Measurements from ENCODE around the gene RERE. TPM values are rescaled to one million over a fixed set of nuclear protein-coding genes. Genes with fewer than 3 reads are reported as not detected.

The RERE gene
- total and polyA plus RNA-seq, 12 donors: 33.4 to 146 (median 72.7) TPM

DNA sequence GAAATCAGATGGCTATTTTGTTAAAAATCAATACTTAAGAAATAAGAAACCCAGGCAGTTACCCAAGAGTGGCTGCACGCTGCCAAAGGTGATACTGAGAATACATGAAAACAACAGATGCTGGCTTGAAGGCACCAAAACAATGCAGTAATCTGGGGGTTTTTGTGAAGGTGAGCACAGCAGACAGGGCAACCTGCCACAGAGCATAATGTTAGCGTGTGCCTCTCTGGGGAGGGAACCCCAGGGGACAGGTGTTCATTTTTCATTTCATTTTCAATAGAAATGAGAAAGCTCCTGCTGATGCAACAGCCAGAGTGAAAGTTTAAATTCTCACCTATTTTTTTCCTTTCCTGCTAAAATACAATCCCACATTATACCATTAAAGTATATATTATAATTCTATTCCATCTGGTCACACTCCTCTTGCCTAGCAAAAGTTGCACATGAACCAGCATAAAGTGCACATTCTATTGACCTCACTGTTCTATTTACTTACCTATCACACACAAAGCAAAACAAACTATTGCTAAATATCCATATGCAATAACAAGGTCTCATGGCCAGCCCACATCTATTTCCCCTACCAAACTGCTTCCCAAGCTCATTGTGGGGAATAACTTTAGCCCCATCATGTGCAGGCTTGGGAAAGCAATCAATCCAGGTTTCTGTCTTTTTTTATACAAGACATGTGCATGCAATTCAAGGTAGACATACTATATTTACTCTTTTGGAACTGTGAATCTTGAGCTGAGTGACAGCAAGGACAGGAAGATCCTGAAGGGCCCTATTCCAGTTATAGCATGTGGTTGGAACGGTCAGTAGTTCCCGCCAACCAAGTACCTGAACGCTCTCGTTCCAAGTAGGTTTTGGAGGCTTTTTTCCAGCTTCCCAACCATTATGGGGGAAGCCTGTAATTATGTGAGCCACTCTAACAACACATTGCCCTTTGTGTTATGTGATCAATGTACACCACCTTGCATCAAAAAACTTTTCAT is 173.6 kb downstream of the RERE start:
- Histone ChIP-seq H3K9me3 (replicated peaks in 1 of 3) (no peaks in the 10 kb centered on the region), H3K4me1 (replicated peaks in 1 of 2) (peaks cover 5 to 22% of the 10 kb centered on the region in 2 donors), H3K4me3 (no peak overlapping the region), H3K27me3 (no peaks in the 10 kb centered on the region), H3K36me3 (replicated peaks in 1 of 2) (no peaks in the 10 kb centered on the region), H3K27ac (no peak overlapping the region)
- WGBS, 4 donors: 90 to 96% (median 91%) methylated on average over 6 of the region's 6 CpGs
- intact Hi-C loops (cut with DNase I): no loop called here
- DNase-seq: no peak
- TF ChIP-seq, protein P1, sequence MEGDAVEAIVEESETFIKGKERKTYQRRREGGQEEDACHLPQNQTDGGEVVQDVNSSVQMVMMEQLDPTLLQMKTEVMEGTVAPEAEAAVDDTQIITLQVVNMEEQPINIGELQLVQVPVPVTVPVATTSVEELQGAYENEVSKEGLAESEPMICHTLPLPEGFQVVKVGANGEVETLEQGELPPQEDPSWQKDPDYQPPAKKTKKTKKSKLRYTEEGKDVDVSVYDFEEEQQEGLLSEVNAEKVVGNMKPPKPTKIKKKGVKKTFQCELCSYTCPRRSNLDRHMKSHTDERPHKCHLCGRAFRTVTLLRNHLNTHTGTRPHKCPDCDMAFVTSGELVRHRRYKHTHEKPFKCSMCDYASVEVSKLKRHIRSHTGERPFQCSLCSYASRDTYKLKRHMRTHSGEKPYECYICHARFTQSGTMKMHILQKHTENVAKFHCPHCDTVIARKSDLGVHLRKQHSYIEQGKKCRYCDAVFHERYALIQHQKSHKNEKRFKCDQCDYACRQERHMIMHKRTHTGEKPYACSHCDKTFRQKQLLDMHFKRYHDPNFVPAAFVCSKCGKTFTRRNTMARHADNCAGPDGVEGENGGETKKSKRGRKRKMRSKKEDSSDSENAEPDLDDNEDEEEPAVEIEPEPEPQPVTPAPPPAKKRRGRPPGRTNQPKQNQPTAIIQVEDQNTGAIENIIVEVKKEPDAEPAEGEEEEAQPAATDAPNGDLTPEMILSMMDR (IDR thresholded peaks at IDR 0.05): no peak
- no peak for TF ChIP-seq POLR2A (IDR thresholded peaks at IDR 0.05)

DNA sequence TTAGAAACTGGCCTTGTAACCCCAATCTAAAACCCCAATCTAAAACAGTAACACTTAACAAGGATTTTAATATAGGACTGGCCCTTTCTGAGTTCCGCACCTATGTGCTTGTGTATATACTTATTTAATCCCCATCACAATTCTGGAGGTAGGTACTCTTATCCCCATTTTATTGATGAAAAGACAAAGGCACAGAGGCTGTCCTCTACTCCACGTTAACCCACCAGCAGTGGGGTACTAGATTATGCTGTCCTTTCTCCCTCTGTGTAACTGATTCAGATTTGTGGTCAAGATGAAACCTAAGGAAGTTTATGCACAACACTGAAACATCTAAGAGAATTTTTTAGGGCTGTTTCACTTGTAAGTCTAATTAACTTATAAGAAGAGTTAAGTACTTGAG is 175.3 kb downstream of the RERE start:
- Histone ChIP-seq H3K36me3 (replicated peaks in 1 of 2) (no peaks in the 10 kb centered on the region), H3K4me1 (replicated peaks in 1 of 2) (peaks cover 5 to 14% of the 10 kb centered on the region in 2 donors), H3K4me3 (no peak overlapping the region), H3K27ac (no peak overlapping the region), H3K27me3 (no peaks in the 10 kb centered on the region), H3K9me3 (replicated peaks in 1 of 3) (no peaks in the 10 kb centered on the region)
- no peak for TF ChIP-seq POLR2A (IDR thresholded peaks at IDR 0.05)
- TF ChIP-seq, protein P1 (IDR thresholded peaks at IDR 0.05): no peak
- WGBS, 4 donors: 96 to 100% (median 100%) methylated on average over 2 of the region's 2 CpGs
- no peak for DNase-seq
- intact Hi-C loops (cut with DNase I): no loop called here

DNA sequence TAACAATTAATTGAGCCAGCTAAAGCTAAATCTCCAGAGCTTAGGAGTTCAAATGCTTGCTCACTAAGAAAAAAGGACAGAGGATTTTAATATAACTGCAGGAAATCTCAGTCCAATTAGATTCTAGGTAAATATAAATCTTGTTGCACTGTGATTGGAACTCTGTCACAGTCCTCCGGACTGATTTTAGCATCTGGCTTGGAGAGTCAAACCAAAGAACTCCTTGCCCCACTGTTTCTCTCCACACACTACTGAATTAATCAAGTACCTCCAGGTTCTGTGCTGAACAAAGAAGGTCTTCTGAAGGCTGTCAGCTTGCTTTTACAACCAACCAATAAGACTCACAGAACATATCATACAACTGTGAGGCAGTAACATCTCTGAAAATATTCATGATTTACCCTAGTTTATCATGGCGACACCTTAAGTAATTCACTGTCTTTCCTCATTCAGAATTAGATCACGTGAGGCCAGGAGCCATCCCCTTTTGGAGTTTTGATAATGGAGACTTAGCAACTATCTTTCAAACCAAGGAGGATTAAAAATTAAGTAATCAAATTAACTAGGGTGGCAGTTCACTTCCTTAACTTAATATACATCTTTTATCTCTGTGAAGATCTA is 176.0 kb downstream of the RERE start:
- intact Hi-C loops (cut with DNase I): no loop called here
- Histone ChIP-seq H3K27ac (no peak overlapping the region), H3K4me1 (replicated peaks in 1 of 2) (peaks cover 5 to 11% of the 10 kb centered on the region in 2 donors), H3K9me3 (replicated peaks in 1 of 3) (no peaks in the 10 kb centered on the region), H3K4me3 (no peak overlapping the region), H3K36me3 (replicated peaks in 1 of 2) (no peaks in the 10 kb centered on the region), H3K27me3 (no peaks in the 10 kb centered on the region)
- DNase-seq: no peak
- no peak for TF ChIP-seq POLR2A (IDR thresholded peaks at IDR 0.05)
- TF ChIP-seq, protein P1 (IDR thresholded peaks at IDR 0.05): no peak
- WGBS, 4 donors: 70 to 79% (median 77%) methylated on average over 3 of the region's 3 CpGs

DNA sequence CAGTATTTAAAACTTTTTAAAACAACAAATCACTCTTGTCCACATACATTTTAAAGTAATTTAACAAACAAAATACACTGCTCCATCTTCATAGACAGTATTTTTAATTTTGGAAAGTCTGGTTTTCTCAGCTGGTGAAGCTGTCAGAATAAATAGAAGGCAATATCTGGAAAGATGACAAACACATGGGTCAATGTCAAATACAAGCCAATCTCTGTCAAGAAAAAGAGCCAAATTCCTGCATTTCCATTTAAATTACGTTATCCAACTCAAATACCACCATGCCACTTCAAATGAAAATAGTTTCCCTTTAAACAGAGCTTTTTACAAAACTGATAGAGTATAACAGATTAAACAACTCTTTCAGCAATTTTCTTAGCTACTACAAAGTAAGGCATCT is 176.5 kb downstream of the RERE start:
- H3K27ac ChIP-seq: no peak overlapping the region
- no peaks in the 10 kb centered on the region for H3K36me3 ChIP-seq (replicated peaks in 1 of 2)
- H3K4me1 ChIP-seq (replicated peaks in 1 of 2): peaks cover 5 to 11% of the 10 kb centered on the region in 2 donors
- 28 to 53% (median 40%) methylated on average over 1 of the region's 1 CpG for WGBS, 4 donors
- no peak overlapping the region for H3K4me3 ChIP-seq
- intact Hi-C loops (cut with DNase I): no loop called here
- H3K9me3 ChIP-seq (replicated peaks in 1 of 3): no peaks in the 10 kb centered on the region
- no peaks in the 10 kb centered on the region for H3K27me3 ChIP-seq
- no peak for DNase-seq
- TF ChIP-seq, protein P1 (IDR thresholded peaks at IDR 0.05): no peak
- no peak for TF ChIP-seq POLR2A (IDR thresholded peaks at IDR 0.05)

Data from adrenal gland (tissue), 12 donors.